Heart left ventricle (tissue), 13 donors: ENCODE data around the gene PSMA6.

Experiments used
- CTCF ChIP-seq, 12 donors: fragments of 200-600 bp; sonication (generic) in 4 of 12; IDR thresholded peaks; one replicate each; pipeline versions ENCODE4 v1.5.0 to v1.8.0; 2018 to 2022; ENCODE audit warnings: antibody characterized with exemption in 12 of 12, mild to moderate bottlenecking in 5 of 12
- POLR2A ChIP-seq, 2 donors: fragments of 450-650 bp; IDR thresholded peaks; one replicate each; pipeline ENCODE4 v1.6.1; 2017; ENCODE audit warnings: antibody characterized with exemption in 2 of 2, mild to moderate bottlenecking in 2 of 2, moderate library complexity in 2 of 2
- donor health status: ischemic (EF 13 %, LVEDD 7.1; RV severe dilation, severe dysfunction).
- donor health status: DM: no; HTN: yes; CAD: no.
- donor health status: DM: no; HTN: no; CAD: no.
- donor health status: ischemic (EF 25% LVEDD 6.9; RV normal size, moderate dysfunction).
- donor health status: ischemic (EF 25% LVEDD 5.7; RV mildly dilated, moderate dysfunction).
- donor health status: ischemic (EF 35%, LVEDD 5.7; RV mildly dilated, moderate dysfunction).
- donor health status: nonischemic (EF 11% LVEDD 7.7; RV severe dilation, severe dysfunction).
- donor health status: DM: yes; HTN: yes; CAD: no.
- donor health status: PGD.
- donor health status: ischemic (EF 29% LVEDD 5.4; RV normal size, mild dysfunction).
- donor health status: nonischemic (EF 23%, LVEDD 6.1; RV moderate dilation, normal function).

GRCh38 chr14:35289623-35290022, 2.6 kb upstream of the PSMA6 start:
- TF ChIP-seq POLR2A (IDR thresholded peaks at IDR 0.05), result no peak
- TF ChIP-seq CTCF (IDR thresholded peaks at IDR 0.05), result no peak
